Ectodermal cell (in vitro differentiated cells): Measurements from ENCODE around the gene RBM20.

Experiments used
- H3K27ac ChIP-seq: 2 replicates; pipeline ENCODE4 v1.7.0; 2013; ENCODE audit warnings: mild to moderate bottlenecking, low read depth, low read length; ENCODE audit not compliant: insufficient read depth, poor library complexity, severe bottlenecking
- H3K27me3 ChIP-seq: 2 replicates; pipeline ENCODE4 v1.7.0; 2013; ENCODE audit warnings: mild to moderate bottlenecking, low read length; ENCODE audit not compliant: insufficient read depth, control insufficient read depth, poor library complexity, severe bottlenecking
- H3K36me3 ChIP-seq: one replicate; pipeline ENCODE4 v1.7.0; 2013; ENCODE audit warnings: low read length; ENCODE audit not compliant: control insufficient read depth, insufficient read depth
- H3K4me1 ChIP-seq: one replicate; pipeline ENCODE4 v1.7.0; 2013; ENCODE audit warnings: low read length; ENCODE audit not compliant: control insufficient read depth, insufficient read depth
- H3K4me3 ChIP-seq: 2 replicates; pipeline ENCODE4 v1.7.0; 2013; ENCODE audit warnings: low read depth, low read length, control low read depth; ENCODE audit not compliant: insufficient read depth
- H3K9me3 ChIP-seq: 2 replicates; pipeline ENCODE4 v1.7.0; 2013; ENCODE audit warnings: mild to moderate bottlenecking, low read length, moderate library complexity; ENCODE audit not compliant: control insufficient read depth
- WGBS, 2 experiments: methylation state at CpG; one replicate each; pipeline ENCODE4 v1.1.7; 2013; ENCODE audit warnings: missing lambda C conversion rate in 2 of 2; 5-methylcytosine and 5-hydroxymethylcytosine counted together

Gene RBM20

GRCh38 chr10:110772454-110773025 lies 128.4 kb downstream of the RBM20 start:
- 88 to 91% methylated on average over 3 of the region's 3 CpGs for WGBS, 2 experiments
- Histone ChIP-seq H3K36me3 (no peaks in the 10 kb centered on the region), H3K4me3 (no peak overlapping the region), H3K27me3 (no peaks in the 10 kb centered on the region), H3K4me1 (no peaks in the 10 kb centered on the region), H3K9me3 (no peaks in the 10 kb centered on the region), H3K27ac (no peak overlapping the region)

GRCh38 chr10:110773693-110774068 lies 129.5 kb downstream of the RBM20 start:
- Histone ChIP-seq H3K27ac (no peak overlapping the region), H3K4me1 (no peaks in the 10 kb centered on the region), H3K36me3 (no peaks in the 10 kb centered on the region), H3K9me3 (no peaks in the 10 kb centered on the region), H3K27me3 (no peaks in the 10 kb centered on the region), H3K4me3 (no peak overlapping the region)
- WGBS, 2 experiments: 94 to 98% methylated on average over 7 of the region's 7 CpGs

GRCh38 chr10:110774069-110775019 lies 130.2 kb downstream of the RBM20 start:
- 92 to 97% methylated on average over 8 of the region's 8 CpGs for WGBS, 2 experiments
- Histone ChIP-seq H3K27me3 (no peaks in the 10 kb centered on the region), H3K4me3 (no peak overlapping the region), H3K4me1 (no peaks in the 10 kb centered on the region), H3K9me3 (no peaks in the 10 kb centered on the region), H3K27ac (no peak overlapping the region), H3K36me3 (no peaks in the 10 kb centered on the region)

GRCh38 chr10:110775020-110775375 lies 130.9 kb downstream of the RBM20 start:
- no peaks in the 10 kb centered on the region for H3K27me3 ChIP-seq

GRCh38 chr10:110775406-110775805 lies 131.3 kb downstream of the RBM20 start:
- no peak overlapping the region for H3K4me3 ChIP-seq
- no peaks in the 10 kb centered on the region for H3K9me3 ChIP-seq
- H3K27ac ChIP-seq: no peak overlapping the region
- no peaks in the 10 kb centered on the region for H3K27me3 ChIP-seq
- no peaks in the 10 kb centered on the region for H3K4me1 ChIP-seq
- H3K36me3 ChIP-seq: no peaks in the 10 kb centered on the region
- WGBS, 2 experiments: 95% methylated on average over 4 of the region's 4 CpGs

More at GRCh38 chr10:110775020-110775375, 130.9 kb downstream of the RBM20 start:
- H3K4me3 ChIP-seq: no peak overlapping the region
- no peaks in the 10 kb centered on the region for H3K9me3 ChIP-seq
- H3K4me1 ChIP-seq: no peaks in the 10 kb centered on the region
- WGBS, 2 experiments: 97% methylated on average over 4 of the region's 4 CpGs
- H3K27ac ChIP-seq: no peak overlapping the region
- no peaks in the 10 kb centered on the region for H3K36me3 ChIP-seq

- WGBS, 2 experiments: 96 to 100% methylated on average over 3 of the region's 3 CpGs
- no peaks in the 10 kb centered on the region for H3K4me1 ChIP-seq
- H3K4me3 ChIP-seq: no peak overlapping the region
- no peaks in the 10 kb centered on the region for H3K27me3 ChIP-seq
- no peak overlapping the region for H3K27ac ChIP-seq
- H3K36me3 ChIP-seq: no peaks in the 10 kb centered on the region
- H3K9me3 ChIP-seq: no peaks in the 10 kb centered on the region
These were observed 132.9 kb downstream of the RBM20 start for GRCh38 chr10:110777017-110777416.

- Histone ChIP-seq H3K36me3 (no peaks in the 10 kb centered on the region), H3K9me3 (no peaks in the 10 kb centered on the region), H3K27me3 (no peaks in the 10 kb centered on the region), H3K4me1 (no peaks in the 10 kb centered on the region), H3K4me3 (no peak overlapping the region), H3K27ac (no peak overlapping the region)
- 88 to 94% methylated on average over 4 of the region's 4 CpGs for WGBS, 2 experiments
These were observed 133.5 kb downstream of the RBM20 start for GRCh38 chr10:110777661-110778060.

- Histone ChIP-seq H3K4me3 (no peak overlapping the region), H3K27ac (no peak overlapping the region), H3K36me3 (no peaks in the 10 kb centered on the region), H3K9me3 (no peaks in the 10 kb centered on the region), H3K27me3 (no peaks in the 10 kb centered on the region), H3K4me1 (no peaks in the 10 kb centered on the region)
- 69 to 82% methylated on average over 1 of the region's 1 CpG for WGBS, 2 experiments
These were observed 134.1 kb downstream of the RBM20 start for GRCh38 chr10:110778211-110778610.

GRCh38 chr10:110779489-110779888 lies 135.4 kb downstream of the RBM20 start:
- Histone ChIP-seq H3K36me3 (no peaks in the 10 kb centered on the region), H3K9me3 (no peaks in the 10 kb centered on the region), H3K27ac (no peak overlapping the region), H3K27me3 (no peaks in the 10 kb centered on the region), H3K4me1 (peaks cover 3% of the 10 kb centered on the region), H3K4me3 (no peak overlapping the region)
- WGBS, 2 experiments: 82 to 88% methylated on average over 3 of the region's 3 CpGs

- Histone ChIP-seq H3K27ac (no peak overlapping the region), H3K27me3 (no peaks in the 10 kb centered on the region), H3K4me3 (no peak overlapping the region), H3K4me1 (peaks cover 3% of the 10 kb centered on the region), H3K36me3 (no peaks in the 10 kb centered on the region), H3K9me3 (no peaks in the 10 kb centered on the region)
- 89 to 91% methylated on average over 8 of the region's 8 CpGs for WGBS, 2 experiments
These were observed 136.6 kb downstream of the RBM20 start for GRCh38 chr10:110780704-110781103.
